ENCODE data around the gene TMC6. TPM values are rescaled to one million over a fixed set of nuclear protein-coding genes. Genes with fewer than 3 reads are reported as not detected.

The TMC6 gene
- polyA plus RNA-seq, 1 of the 3 experiments (the other 2 are of a cell fraction) = 5.5 TPM

GRCh38 chr17:78063489-78063888, 65.1 kb downstream of the TMC6 start:
- Histone ChIP-seq H4K20me1 (ENCODE audit: insufficient read depth) (no peaks in the 10 kb centered on the region), H3K9me2 (no peaks in the 10 kb centered on the region), H3K79me2 (ENCODE audit: insufficient read depth) (peaks cover 10% of the 10 kb centered on the region; the same call in 1 of the 2 replicates), H3K9me3 (no peaks in the 10 kb centered on the region), H3K9ac (no peak overlapping the region), H3K36me3 (replicated peaks in 1 of 2; ENCODE audit: control insufficient read depth in 1 of 2, insufficient read depth in 2 of 2, low read length in 1 of 2) (peaks cover 16 to 28% of the 10 kb centered on the region in 2 experiments), H3K4me2 (no peak overlapping the region), H3K4me3 (ENCODE audit: low read depth in 2 of 2, low read length in 1 of 2) (no peak overlapping the region), H3F3A (replicated peaks; ENCODE audit: insufficient read depth) (peaks cover 7% of the 10 kb centered on the region), H3K27ac (ENCODE audit: low read depth in 2 of 2, low read length in 1 of 2) (no peak overlapping the region), H2AFZ (ENCODE audit: low read depth) (no peak overlapping the region), H3K4me1 (ENCODE audit: control insufficient read depth in 1 of 2, insufficient read depth in 2 of 2, low read depth in 1 of 2, low read length in 1 of 2) (peaks cover 3 to 5% of the 10 kb centered on the region in 2 experiments; a peak in 2 of 4 replicates), H3K27me3 (ENCODE audit: insufficient read depth) (no peaks in the 10 kb centered on the region)
- POLR2A ChIA-PET = no interaction called here
- DNase-seq = no peak
- TF ChIP-seq USF2 (IDR thresholded peaks at IDR 0.05; ENCODE audit: borderline replicate concordance, low read depth, low read length) (no peak), SMC3 (IDR thresholded peaks at IDR 0.05; ENCODE audit: low read depth, low read length) (no peak), EZH2phosphoT487 (IDR thresholded peaks at IDR 0.05; ENCODE audit: borderline replicate concordance, low read depth) (no peak), FOXM1 (IDR thresholded peaks at IDR 0.05; ENCODE audit: low read depth) (no peak), FOXJ3 (CRISPR knock-in tag; IDR thresholded peaks at IDR 0.05) (no peak), CTCF (IDR thresholded peaks at IDR 0.05) (no peak), MEF2A (IDR thresholded peaks at IDR 0.05; ENCODE audit: borderline replicate concordance, low read depth) (no peak), NRF1 (IDR thresholded peaks at IDR 0.05; ENCODE audit: low read depth, low read length) (no peak), USF1 (IDR thresholded peaks at IDR 0.05; ENCODE audit: borderline replicate concordance, low read depth) (no peak), REST (IDR thresholded peaks at IDR 0.05; ENCODE audit: low read depth, low read length) (no peak), GATA2 (CRISPR knock-in tag; IDR thresholded peaks at IDR 0.05) (no peak)
- CTCF ChIA-PET = interaction anchor here (0.6 to 1.0 kb wide), 3 partner anchors 22 to 341 kb away, joined by 3 read pairs; no protein-coding TSS in a partner anchor

Measured in SK-N-SH (cell line).